ENCODE results near the gene TRIM44. TPM values are rescaled to one million over a fixed set of nuclear protein-coding genes. Genes with fewer than 3 reads are reported as not detected.
"Not testable (repeated sequence)": the region's sequence is repeated elsewhere in the genome, so short reads cannot be mapped to it uniquely, and the experiment has no call there.

Gene TRIM44
- total and polyA plus RNA-seq, 12 donors = 5.5 to 89.8 (median 34.1) TPM

DNA sequence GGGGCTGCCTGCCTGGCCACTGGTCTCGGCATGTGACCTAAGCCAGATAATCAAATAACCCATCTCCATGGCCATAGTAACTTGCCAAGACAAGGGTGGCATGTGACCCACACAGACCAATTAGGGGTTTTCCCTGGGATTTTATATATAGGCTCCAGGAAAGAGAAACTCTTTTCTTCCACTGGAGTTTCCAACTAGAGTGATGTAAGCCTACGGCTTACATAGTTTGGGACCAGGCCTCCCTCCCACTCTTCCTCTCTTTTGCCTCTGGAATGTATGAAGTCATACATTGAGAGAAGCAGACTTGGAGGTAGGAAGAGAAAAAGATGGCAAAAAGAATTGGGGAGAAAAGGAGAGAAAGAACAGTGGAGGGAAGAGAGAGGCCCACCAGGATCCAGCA is 196.7 kb downstream of the TRIM44 start:
- Histone ChIP-seq H3K36me3 (replicated peaks in 1 of 2) (no peaks in the 10 kb centered on the region), H3K27me3 (no peaks in the 10 kb centered on the region), H3K4me1 (replicated peaks in 1 of 2) (no peaks in the 10 kb centered on the region), H3K9me3 (replicated peaks in 1 of 3) (no peaks in the 10 kb centered on the region), H3K4me3 (no peak overlapping the region), H3K27ac (no peak overlapping the region)
- DNase-seq = no peak
- intact Hi-C loops (cut with DNase I) = no loop called here
- 89 to 96% (median 91%) methylated on average over 2 of the region's 2 CpGs for WGBS, 4 donors
- TF ChIP-seq POLR2A (IDR thresholded peaks at IDR 0.05) = no peak
- TF ChIP-seq, protein P1, sequence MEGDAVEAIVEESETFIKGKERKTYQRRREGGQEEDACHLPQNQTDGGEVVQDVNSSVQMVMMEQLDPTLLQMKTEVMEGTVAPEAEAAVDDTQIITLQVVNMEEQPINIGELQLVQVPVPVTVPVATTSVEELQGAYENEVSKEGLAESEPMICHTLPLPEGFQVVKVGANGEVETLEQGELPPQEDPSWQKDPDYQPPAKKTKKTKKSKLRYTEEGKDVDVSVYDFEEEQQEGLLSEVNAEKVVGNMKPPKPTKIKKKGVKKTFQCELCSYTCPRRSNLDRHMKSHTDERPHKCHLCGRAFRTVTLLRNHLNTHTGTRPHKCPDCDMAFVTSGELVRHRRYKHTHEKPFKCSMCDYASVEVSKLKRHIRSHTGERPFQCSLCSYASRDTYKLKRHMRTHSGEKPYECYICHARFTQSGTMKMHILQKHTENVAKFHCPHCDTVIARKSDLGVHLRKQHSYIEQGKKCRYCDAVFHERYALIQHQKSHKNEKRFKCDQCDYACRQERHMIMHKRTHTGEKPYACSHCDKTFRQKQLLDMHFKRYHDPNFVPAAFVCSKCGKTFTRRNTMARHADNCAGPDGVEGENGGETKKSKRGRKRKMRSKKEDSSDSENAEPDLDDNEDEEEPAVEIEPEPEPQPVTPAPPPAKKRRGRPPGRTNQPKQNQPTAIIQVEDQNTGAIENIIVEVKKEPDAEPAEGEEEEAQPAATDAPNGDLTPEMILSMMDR (IDR thresholded peaks at IDR 0.05) = no peak

- H3K9me3 ChIP-seq (replicated peaks in 1 of 3); H3K4me3 ChIP-seq; DNase-seq; H3K27ac ChIP-seq; H3K4me1 ChIP-seq (replicated peaks in 1 of 2); intact Hi-C loops (cut with DNase I); H3K27me3 ChIP-seq; H3K36me3 ChIP-seq (replicated peaks in 1 of 2): not testable (repeated sequence)
- 83 to 99% (median 94%) methylated on average over 3 of the region's 3 CpGs for WGBS, 4 donors
These were observed 197.6 kb downstream of the TRIM44 start for GRCh38 chr11:35860194-35860593.

DNA sequence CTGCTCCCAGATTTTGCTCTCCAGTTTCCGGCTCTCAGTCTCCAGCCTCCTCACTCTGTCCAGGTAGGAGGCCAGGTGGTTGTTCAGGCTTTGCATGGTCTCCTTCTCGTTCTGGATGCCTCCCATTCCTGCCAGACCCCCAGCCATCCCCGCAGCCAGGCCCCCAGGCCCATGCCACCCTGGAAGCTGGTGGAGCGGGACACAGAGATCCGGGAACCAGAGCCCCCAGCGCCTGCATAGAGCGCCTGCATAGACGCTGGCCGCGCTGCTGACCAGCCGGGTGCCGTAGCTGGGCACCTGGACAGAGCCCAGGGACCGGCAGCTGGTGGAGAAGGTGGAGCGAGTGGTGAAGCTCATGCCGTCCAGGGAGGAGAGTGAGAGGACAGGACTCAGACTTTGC is 198.6 kb downstream of the TRIM44 start:
- no peaks in the 10 kb centered on the region for H3K4me1 ChIP-seq (replicated peaks in 1 of 2)
- no peaks in the 10 kb centered on the region for H3K36me3 ChIP-seq (replicated peaks in 1 of 2)
- DNase-seq = no peak
- 93 to 96% (median 94%) methylated on average over 10 to 15 of the region's 15 CpGs for WGBS, 4 donors
- TF ChIP-seq POLR2A (IDR thresholded peaks at IDR 0.05) = no peak
- TF ChIP-seq, protein P1 (IDR thresholded peaks at IDR 0.05) = no peak
- H3K27me3 ChIP-seq = no peaks in the 10 kb centered on the region
- no peak overlapping the region for H3K27ac ChIP-seq
- no peak overlapping the region for H3K4me3 ChIP-seq
- intact Hi-C loops (cut with DNase I) = no loop called here
- H3K9me3 ChIP-seq (replicated peaks in 1 of 3) = no peaks in the 10 kb centered on the region

GRCh38 chr11:35862666-35863065 is 200.1 kb downstream of the TRIM44 start:
- H3K27ac ChIP-seq = no peak overlapping the region
- DNase-seq = no peak
- H3K27me3 ChIP-seq = no peaks in the 10 kb centered on the region
- 64 to 74% (median 71%) methylated on average over 3 of the region's 3 CpGs for WGBS, 4 donors
- TF ChIP-seq, protein P1 (IDR thresholded peaks at IDR 0.05) = no peak
- TF ChIP-seq POLR2A (IDR thresholded peaks at IDR 0.05) = no peak
- H3K9me3 ChIP-seq (replicated peaks in 1 of 3) = no peaks in the 10 kb centered on the region
- intact Hi-C loops (cut with DNase I) = no loop called here
- H3K4me3 ChIP-seq = no peak overlapping the region
- H3K36me3 ChIP-seq (replicated peaks in 1 of 2) = no peaks in the 10 kb centered on the region
- no peaks in the 10 kb centered on the region for H3K4me1 ChIP-seq (replicated peaks in 1 of 2)

DNA sequence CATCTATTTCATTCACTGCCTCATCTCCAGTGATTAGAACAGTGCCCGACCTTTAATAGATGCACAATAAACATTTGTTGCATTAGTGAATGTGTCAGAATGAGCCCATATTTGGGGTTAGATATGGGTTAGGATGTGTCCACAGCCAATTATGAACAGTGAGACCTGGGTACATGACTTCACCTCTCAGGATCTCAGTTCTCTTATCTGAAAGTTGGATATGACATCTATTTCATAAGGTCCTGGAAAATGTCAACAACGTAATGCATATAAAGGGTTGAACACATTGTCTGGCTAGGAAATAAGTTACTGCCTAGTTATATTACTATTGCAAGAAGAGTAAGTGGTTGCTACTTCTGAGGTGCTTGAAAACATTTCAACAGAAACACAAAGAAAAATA is 201.6 kb downstream of the TRIM44 start:
- Histone ChIP-seq H3K4me1 (replicated peaks in 1 of 2) (no peaks in the 10 kb centered on the region), H3K27me3 (no peaks in the 10 kb centered on the region), H3K9me3 (replicated peaks in 1 of 3) (no peaks in the 10 kb centered on the region), H3K36me3 (replicated peaks in 1 of 2) (no peaks in the 10 kb centered on the region), H3K27ac (no peak overlapping the region), H3K4me3 (no peak overlapping the region)
- 88 to 97% (median 93%) methylated on average over 2 of the region's 2 CpGs for WGBS, 4 donors
- DNase-seq = no peak
- TF ChIP-seq, protein P1 (IDR thresholded peaks at IDR 0.05) = no peak
- TF ChIP-seq POLR2A (IDR thresholded peaks at IDR 0.05) = no peak
- intact Hi-C loops (cut with DNase I) = no loop called here
